Measurements from ENCODE around the gene INTS14. TPM values are rescaled to one million over a fixed set of nuclear protein-coding genes. Genes with fewer than 3 reads are reported as not detected.

Gene INTS14
- total RNA-seq, 1 donor from 2014 or later = 40.9 TPM

DNA sequence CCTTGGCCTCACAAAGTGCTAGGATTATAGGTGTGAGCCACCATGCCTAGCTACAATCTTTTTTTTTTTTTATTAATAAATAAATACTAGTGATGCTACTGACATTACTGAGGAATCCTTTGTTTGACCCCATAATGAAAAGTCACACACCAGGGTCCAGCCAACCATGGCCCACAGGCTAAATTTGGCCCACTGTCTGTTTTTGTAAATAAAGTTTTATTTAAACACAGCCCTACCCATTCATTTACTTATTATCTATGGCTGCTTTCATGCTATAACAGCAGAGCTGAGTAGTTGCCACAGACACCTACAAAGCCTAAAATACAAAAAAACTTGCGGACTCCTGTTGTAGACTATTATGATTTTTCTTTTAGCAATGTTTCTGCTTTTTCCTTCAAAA is 7.4 kb downstream of the INTS14 start:
- DNase-seq (ENCODE audit: low read depth) = no peak
- H3K4me3 ChIP-seq (ENCODE audit: low read depth, low read length) = no peak overlapping the region
- TF ChIP-seq, protein P1, sequence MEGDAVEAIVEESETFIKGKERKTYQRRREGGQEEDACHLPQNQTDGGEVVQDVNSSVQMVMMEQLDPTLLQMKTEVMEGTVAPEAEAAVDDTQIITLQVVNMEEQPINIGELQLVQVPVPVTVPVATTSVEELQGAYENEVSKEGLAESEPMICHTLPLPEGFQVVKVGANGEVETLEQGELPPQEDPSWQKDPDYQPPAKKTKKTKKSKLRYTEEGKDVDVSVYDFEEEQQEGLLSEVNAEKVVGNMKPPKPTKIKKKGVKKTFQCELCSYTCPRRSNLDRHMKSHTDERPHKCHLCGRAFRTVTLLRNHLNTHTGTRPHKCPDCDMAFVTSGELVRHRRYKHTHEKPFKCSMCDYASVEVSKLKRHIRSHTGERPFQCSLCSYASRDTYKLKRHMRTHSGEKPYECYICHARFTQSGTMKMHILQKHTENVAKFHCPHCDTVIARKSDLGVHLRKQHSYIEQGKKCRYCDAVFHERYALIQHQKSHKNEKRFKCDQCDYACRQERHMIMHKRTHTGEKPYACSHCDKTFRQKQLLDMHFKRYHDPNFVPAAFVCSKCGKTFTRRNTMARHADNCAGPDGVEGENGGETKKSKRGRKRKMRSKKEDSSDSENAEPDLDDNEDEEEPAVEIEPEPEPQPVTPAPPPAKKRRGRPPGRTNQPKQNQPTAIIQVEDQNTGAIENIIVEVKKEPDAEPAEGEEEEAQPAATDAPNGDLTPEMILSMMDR (conservative IDR thresholded peaks at IDR 0.05; ENCODE audit: low read depth, low read length) = no peak

DNA sequence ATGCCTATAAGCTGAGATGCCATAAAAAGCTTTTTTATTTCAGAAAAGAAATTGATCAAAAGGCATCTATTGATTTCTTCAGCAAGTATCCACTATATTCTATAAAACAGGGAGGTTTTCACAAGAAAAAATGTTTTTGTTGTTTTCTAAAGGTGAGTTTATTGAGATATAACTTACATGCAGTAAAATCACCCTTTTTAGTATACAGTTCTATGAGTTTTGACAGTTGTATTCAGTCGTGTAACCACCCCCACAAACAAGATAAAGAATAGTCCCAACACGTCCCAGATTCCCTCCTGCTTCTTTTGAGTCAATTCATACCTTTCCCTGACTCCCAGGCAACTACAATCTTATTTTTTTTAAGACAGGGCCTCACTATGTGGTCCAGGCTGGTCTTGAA is 7.8 kb downstream of the INTS14 start:
- no peak for DNase-seq (ENCODE audit: low read depth)
- TF ChIP-seq, protein P1 (conservative IDR thresholded peaks at IDR 0.05; ENCODE audit: low read depth, low read length) = no peak
- no peak overlapping the region for H3K4me3 ChIP-seq (ENCODE audit: low read depth, low read length)

DNA sequence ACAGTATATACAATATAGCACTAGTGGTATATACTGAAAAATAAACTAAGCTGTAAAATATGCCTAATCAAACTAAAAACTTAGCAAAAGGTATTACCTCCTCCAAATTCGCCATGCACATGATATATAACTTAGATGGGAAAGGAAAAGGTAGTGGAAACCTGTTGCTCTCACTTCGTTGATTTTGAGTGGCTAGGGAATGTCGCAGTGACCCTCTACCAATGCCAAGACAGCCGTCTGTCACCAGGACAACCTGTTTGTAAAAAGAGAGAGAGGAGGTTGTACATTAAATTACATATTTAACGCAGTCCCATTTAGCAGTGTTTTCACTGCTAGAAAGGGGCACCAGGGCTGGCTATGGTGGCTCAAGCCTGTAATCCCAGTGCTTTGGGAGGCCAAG is 11.3 kb downstream of the INTS14 start:
- DNase-seq (ENCODE audit: low read depth) = no peak
- TF ChIP-seq, protein P1 (conservative IDR thresholded peaks at IDR 0.05; ENCODE audit: low read depth, low read length) = no peak
- no peak overlapping the region for H3K4me3 ChIP-seq (ENCODE audit: low read depth, low read length)

DNA sequence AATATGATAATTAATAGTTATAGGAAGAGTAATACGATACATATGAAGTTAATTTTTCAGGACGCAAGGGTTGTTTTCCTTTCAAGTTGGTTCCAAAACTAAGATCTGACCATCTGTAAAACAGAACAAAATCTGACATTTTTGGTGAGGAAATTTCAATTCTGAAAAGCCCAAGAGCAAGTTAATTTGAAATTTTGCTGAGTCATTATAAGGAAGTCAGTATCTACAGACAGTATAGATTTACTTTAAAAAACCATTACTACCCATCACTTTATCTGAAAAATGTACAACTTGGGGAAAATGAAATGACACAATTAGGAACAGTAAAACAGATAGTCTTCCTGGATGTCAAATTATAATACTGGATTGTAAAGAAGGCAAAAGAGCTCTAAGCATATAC is 12.5 kb downstream of the INTS14 start:
- no peak for DNase-seq (ENCODE audit: low read depth)

DNA sequence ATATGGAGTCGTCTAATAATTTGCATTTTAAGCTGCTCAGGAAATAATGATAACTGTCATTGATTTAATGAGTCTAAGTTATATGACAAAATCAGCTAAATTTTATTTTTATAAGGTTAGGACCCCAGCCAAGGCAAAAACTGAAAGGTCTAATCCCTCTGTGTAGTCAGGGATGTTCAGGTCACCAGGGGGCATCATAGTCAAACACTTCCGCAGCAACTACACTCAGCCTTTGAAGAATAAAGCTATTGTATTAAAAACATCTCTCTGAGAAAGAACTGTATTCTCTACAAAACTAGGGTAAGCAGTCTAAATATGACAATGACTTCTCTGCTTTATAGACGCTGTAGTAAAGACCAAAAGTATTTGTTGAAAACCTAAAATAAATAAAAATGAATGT is 15.0 kb downstream of the INTS14 start:
- TF ChIP-seq, protein P1 (conservative IDR thresholded peaks at IDR 0.05; ENCODE audit: low read depth, low read length) = peak; percentile 39
- H3K4me3 ChIP-seq (ENCODE audit: low read depth, low read length) = no peak overlapping the region
- DNase-seq (ENCODE audit: low read depth) = no peak

More for the DNA sequence above, 12.5 kb downstream of the INTS14 start:
- TF ChIP-seq, protein P1 (conservative IDR thresholded peaks at IDR 0.05; ENCODE audit: low read depth, low read length) = no peak
- no peak overlapping the region for H3K4me3 ChIP-seq (ENCODE audit: low read depth, low read length)

DNA sequence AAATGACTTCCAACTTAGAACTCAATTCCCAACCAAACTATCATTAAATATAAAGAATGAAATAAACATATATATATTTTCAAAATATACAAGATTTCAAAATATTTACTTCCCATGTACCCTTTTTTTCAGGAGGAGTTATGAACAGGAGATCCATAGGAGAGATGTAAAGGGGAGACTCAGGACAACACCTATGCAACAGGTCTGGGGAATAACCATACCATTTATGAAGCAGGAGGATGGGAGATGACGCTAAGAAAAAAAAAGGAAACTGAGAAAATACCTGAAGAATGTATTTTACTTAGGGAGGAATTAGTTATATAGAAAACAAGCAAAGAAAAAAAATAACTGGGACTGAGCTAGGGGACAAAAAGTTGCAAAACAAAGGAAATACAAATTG is 23.8 kb downstream of the INTS14 start:
- no peak for DNase-seq (ENCODE audit: low read depth)
- TF ChIP-seq, protein P1 (conservative IDR thresholded peaks at IDR 0.05; ENCODE audit: low read depth, low read length) = no peak
- H3K4me3 ChIP-seq (ENCODE audit: low read depth, low read length) = no peak overlapping the region

DNA sequence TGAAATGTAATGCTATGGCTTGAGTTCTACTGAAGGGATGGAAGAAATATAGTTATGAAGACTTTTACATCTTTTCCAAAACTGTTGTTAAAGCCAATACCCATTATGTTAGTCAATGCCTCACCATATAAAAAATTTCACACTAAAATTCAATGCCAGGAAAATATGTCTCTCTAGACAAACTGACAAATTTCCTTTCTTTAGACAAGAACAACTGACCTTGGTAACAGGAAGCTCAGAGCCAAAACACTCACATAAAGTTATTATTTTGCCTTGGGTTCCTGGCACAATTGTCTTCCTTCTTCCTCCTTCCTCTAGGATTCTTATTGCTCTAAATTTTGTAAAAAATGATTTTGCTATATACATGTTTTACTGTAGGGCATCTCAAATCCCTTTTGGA is 26.7 kb downstream of the INTS14 start:
- H3K4me3 ChIP-seq (ENCODE audit: low read depth, low read length) = no peak overlapping the region
- TF ChIP-seq, protein P1 (conservative IDR thresholded peaks at IDR 0.05; ENCODE audit: low read depth, low read length) = no peak
- no peak for DNase-seq (ENCODE audit: low read depth)
